Panc1 (cell line): ENCODE measurements around the gene SLC4A2.

ENCODE experiments used
- CTCF ChIP-seq: fragments of 450-650 bp; IDR thresholded peaks from 2 replicates; pipeline ENCODE4 v1.5.1; 2017; ENCODE audit warnings: mild to moderate bottlenecking
- POLR2AphosphoS5 ChIP-seq: IDR thresholded peaks from 2 replicates; pipeline ENCODE4 v1.6.1; 2012; ENCODE audit warnings: mild to moderate bottlenecking, low read depth, low read length, moderate library complexity
- REST ChIP-seq, 2 experiments: IDR thresholded peaks; 2 replicates each; pipeline ENCODE4 v1.6.1; 2011 to 2012; ENCODE audit warnings: low read depth in 2 of 2, control low read depth in 1 of 2, low read length in 1 of 2, mild to moderate bottlenecking in 1 of 2, moderate library complexity in 1 of 2; ENCODE audit not compliant: insufficient read depth in 1 of 2
- SIN3A ChIP-seq: IDR thresholded peaks from 2 replicates; pipeline ENCODE4 v1.6.1; 2012; ENCODE audit warnings: low read depth, mild to moderate bottlenecking, low read length, moderate library complexity, borderline replicate concordance; ENCODE audit not compliant: insufficient read depth
- TCF7L2 ChIP-seq: IDR thresholded peaks from 2 replicates; pipeline ENCODE4 v1.6.1; 2011; ENCODE audit warnings: mild to moderate bottlenecking, low read depth, low read length, inconsistent platforms

- TF ChIP-seq SIN3A, result no peak
- no peak for TF ChIP-seq CTCF
- no peak for TF ChIP-seq POLR2AphosphoS5
- TF ChIP-seq TCF7L2, result no peak
- TF ChIP-seq REST (IDR thresholded peaks at IDR 0.05; ENCODE audit: insufficient read depth in 1 of 2, low read depth in 2 of 2, low read length in 1 of 2), result no peak
Measured at GRCh38 chr7:151103973-151104372, 44.6 kb downstream of the SLC4A2 start.
